ENCODE data around the gene GOLGA1.

Gene GOLGA1

GRCh38 chr9:124831642-124832364 lies 109.1 kb downstream of the GOLGA1 start:
- DNase-seq: no peak

GRCh38 chr9:124830593-124830992 lies 110.3 kb downstream of the GOLGA1 start:
- DNase-seq: no peak

- no peak for DNase-seq
These were observed 111.6 kb downstream of the GOLGA1 start for GRCh38 chr9:124829334-124829669.

GRCh38 chr9:124828489-124829333 lies 112.2 kb downstream of the GOLGA1 start:
- no peak for DNase-seq

All from stimulated activated CD4-positive, alpha-beta T cell treated with anti-CD3 and anti-CD28 coated beads, Interleukin-2, amount 100 ng/mL, for 48 hours (primary cell).